Gastroesophageal sphincter (tissue), 3 donors: ENCODE data around the gene SCCPDH.
"Not testable (repeated sequence)": the region's sequence is repeated elsewhere in the genome, so short reads cannot be mapped to it uniquely, and the experiment has no call there.

ENCODE experiments used
- EP300 ChIP-seq: sonication (generic); formaldehyde crosslinking; IDR thresholded peaks from one replicate; pipeline ENCODE4 v1.6.1; 2017; ENCODE audit warnings: antibody characterized with exemption, mild to moderate bottlenecking
- POLR2A ChIP-seq, 2 donors: fragments of 450-650 bp; IDR thresholded peaks; one replicate each; pipeline ENCODE4 v1.6.1; 2017; ENCODE audit warnings: antibody characterized with exemption in 2 of 2, mild to moderate bottlenecking in 2 of 2, moderate library complexity in 1 of 2
- POLR2AphosphoS5 ChIP-seq: sonication (generic); formaldehyde crosslinking; IDR thresholded peaks from one replicate; pipeline ENCODE4 v1.6.1; 2017; ENCODE audit warnings: antibody characterized with exemption
- TF ChIP-seq, protein P1 (sequence below), 4 experiments: fragments of 200-600 bp in 2 of 4; fragments of 450-650 bp in 2 of 4; sonication (generic) in 1 of 4; IDR thresholded peaks; one replicate each; pipeline ENCODE4 v1.5.1; 2017 to 2019; ENCODE audit warnings: antibody characterized with exemption in 4 of 4, mild to moderate bottlenecking in 2 of 4, moderate library complexity in 2 of 4

DNA sequence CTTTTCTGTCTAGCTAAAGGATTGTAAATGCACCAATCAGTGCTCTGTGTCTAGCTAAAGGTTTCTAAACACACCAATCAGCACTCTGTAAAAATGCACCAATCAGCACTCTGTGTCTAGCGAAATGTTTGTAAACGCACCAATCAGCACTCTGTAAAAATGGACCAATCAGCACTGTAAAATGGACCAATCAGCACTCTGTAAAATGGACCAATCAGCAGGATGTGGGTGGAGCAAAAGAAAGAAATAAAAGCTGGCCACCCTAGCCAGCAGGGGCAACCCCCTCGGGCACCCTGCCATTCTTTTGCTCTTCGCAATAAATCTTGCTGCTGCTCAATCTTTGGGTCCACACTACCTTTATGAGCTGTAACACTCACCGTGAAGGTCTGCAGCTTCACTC lies 11.8 kb upstream of the SCCPDH start:
- not testable (repeated sequence) for TF ChIP-seq POLR2A (IDR thresholded peaks at IDR 0.05); POLR2AphosphoS5; EP300
- TF ChIP-seq, protein P1, sequence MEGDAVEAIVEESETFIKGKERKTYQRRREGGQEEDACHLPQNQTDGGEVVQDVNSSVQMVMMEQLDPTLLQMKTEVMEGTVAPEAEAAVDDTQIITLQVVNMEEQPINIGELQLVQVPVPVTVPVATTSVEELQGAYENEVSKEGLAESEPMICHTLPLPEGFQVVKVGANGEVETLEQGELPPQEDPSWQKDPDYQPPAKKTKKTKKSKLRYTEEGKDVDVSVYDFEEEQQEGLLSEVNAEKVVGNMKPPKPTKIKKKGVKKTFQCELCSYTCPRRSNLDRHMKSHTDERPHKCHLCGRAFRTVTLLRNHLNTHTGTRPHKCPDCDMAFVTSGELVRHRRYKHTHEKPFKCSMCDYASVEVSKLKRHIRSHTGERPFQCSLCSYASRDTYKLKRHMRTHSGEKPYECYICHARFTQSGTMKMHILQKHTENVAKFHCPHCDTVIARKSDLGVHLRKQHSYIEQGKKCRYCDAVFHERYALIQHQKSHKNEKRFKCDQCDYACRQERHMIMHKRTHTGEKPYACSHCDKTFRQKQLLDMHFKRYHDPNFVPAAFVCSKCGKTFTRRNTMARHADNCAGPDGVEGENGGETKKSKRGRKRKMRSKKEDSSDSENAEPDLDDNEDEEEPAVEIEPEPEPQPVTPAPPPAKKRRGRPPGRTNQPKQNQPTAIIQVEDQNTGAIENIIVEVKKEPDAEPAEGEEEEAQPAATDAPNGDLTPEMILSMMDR (IDR thresholded peaks at IDR 0.05): not testable (repeated sequence)
